SH-SY5Y (cell line): ENCODE results near the gene TARBP2.

Experiments used
- GATA2 ChIP-seq: IDR thresholded peaks from 2 replicates; pipeline ENCODE4 v1.6.1; 2011; ENCODE audit warnings: mild to moderate bottlenecking, low read depth, low read length
- GATA3 ChIP-seq: IDR thresholded peaks from 2 replicates; pipeline ENCODE4 v1.6.1; 2011; ENCODE audit warnings: low read depth, mild to moderate bottlenecking, low read length, moderate library complexity

DNA sequence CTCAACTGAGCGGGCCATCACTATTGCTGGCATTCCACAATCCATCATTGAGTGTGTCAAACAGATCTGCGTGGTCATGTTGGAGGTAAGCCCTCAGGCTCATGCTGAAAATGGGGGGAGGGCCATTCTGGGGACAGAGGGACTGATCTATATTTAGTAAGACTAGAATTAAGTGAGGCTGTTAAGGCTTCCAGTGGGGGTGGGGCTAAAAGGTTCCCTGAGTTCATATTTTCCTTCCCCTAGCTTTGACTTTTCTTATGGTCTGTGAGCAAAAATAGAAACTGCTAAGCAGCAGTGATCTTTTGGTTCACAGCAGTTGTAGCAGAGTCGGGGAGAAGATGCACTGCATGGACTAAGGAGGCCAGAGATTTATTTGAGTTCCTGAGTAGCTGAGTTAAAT is 40.0 kb upstream of the TARBP2 start:
- TF ChIP-seq GATA2, result no peak
- no peak for TF ChIP-seq GATA3
